Smooth muscle cell of the brain vasculature (primary cell): Measurements from ENCODE around the gene UBE2E2.

Source experiments
- DNase-seq: peaks from one replicate; pipeline ENCODE4 v3.0.0-alpha.2; 2012; ENCODE audit warnings: low read depth, low spot score

Gene UBE2E2

DNA sequence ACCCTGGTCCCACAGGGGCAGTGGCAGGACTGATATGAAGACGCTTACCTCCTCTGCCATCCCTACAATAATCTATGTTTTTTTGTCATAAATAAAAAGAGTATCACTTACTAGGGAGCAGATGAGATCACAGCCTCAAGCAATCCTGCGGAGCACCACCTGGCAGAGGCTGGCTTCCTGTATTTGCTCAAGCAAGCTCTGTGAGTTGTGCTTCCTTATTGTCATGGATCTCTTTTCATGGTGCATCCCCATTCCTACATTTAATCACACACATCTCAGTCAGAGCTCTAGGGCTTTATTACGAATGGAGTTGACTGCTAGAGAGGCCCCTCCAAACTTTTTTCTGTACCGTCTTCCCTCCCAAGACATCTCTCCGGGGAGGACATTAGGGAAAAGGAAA is 186.0 kb downstream of the UBE2E2 start:
- no peak for DNase-seq

DNA sequence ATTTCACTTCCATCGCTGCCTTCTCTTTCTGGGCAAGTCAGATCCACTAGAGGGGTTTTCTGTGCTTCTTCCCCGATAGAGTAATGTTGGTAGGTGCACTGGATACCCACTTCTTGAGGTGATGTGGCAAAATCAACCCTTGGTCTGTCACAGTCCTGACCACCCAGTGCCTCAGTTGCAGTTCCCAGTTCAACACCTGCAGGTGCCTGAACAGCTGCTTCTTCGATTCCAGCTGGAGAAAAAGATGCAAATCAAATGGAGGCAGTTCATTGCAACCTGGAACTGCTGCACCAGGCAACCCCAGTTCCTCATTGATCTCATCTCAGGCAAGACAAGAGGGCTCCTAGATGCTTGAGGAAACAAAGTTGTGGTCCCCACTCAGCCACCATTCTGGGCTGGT is 186.6 kb downstream of the UBE2E2 start:
- no peak for DNase-seq

DNA sequence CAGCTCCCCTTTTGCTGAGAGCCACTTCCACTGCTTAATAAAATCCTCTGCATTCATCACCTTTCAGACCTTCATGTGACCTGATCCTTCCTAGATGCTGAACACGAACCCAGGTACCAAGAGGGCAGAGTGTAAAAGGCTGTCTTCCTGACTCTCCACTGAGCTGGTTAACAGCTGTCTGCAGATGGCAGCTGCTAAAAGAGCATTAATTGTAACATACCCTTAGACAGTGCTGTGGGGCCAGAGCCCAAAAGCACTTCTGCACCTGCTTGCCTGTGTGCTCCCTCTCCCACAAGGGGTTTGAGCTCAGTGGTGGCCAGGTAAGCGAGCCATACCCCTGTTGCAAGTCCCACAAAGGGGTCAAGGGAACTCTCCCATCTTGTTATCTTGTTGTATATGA is 187.3 kb downstream of the UBE2E2 start:
- no peak for DNase-seq

DNA sequence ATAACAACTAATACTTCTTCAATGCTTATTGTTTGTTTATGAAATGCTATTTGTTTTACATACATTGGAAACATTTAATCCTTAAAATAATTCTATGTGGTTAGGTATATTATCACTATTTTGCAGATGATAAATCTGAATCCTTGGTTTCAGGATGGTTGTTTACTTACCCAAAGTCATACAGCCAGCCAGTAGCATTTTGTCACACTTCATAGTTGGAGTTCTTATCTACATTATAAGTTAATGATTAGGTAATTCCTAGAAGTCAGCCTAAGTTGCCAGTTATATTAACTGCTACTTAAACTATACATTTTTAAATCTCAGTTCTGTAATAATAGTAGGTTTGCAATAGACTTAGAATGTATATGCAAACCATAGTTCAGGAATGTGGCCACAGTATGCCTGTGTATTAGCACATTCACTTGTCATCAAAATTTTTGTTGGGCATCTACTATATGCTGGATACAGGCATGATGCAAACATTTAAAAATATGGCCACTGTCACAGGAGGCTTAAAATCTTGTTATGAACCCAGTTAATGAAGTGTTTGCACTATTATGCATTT is 187.9 kb downstream of the UBE2E2 start:
- DNase-seq, result no peak

DNA sequence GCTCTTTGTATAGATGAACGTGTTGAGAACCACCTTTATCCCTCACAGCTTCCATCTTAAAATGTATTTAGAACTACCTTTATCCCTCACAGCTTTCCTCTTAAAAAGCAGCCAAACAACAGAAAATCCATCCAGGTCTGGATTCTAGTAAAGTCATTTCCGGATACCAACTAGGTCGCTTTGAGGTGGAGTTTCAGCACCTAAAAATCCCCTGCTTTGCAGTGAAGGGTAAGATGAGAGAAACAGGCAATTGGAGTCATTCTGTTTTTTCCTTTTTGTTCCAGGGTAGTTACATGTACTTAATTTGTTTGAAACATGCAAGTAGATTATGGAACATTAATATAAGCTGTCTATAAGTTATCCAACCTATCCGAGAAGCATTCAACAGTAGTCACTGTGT is 192.0 kb downstream of the UBE2E2 start:
- no peak for DNase-seq

DNA sequence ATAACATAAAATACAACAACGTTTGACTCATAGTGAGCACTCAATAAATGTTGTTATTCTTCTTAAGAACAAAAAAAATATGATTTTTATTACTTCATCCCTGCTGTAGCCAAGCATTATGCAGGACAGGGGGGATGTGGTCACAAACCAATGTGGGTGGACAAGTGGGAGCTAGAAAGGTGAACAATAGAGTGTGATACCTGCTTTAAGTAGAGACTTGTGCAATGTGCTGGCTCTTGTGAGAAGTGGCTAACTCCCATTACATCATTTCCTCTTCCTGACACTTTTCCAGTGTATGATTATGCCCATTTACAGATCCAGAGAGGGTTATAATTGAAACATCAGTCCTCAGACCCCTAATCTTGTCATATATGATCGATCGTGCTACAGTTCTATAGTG is 193.6 kb downstream of the UBE2E2 start:
- DNase-seq, result no peak

DNA sequence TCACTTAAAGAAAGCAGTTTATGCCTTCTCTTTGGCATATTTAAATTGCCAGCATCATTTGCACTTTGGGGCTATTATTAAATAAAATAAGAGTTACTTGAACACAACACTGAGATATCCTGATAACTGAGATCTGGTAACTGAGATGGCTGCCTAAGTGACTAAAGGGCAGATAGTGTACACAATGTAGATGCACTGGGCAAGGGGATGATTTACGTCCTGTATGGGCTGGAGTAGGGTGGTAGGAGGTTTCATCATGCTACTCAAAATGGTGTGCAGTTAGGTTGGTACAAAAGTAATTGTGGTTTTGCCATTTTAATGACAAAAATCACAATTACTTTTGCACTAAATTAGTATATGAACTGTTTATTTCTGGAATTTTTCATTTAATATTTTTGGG is 196.1 kb downstream of the UBE2E2 start:
- no peak for DNase-seq

DNA sequence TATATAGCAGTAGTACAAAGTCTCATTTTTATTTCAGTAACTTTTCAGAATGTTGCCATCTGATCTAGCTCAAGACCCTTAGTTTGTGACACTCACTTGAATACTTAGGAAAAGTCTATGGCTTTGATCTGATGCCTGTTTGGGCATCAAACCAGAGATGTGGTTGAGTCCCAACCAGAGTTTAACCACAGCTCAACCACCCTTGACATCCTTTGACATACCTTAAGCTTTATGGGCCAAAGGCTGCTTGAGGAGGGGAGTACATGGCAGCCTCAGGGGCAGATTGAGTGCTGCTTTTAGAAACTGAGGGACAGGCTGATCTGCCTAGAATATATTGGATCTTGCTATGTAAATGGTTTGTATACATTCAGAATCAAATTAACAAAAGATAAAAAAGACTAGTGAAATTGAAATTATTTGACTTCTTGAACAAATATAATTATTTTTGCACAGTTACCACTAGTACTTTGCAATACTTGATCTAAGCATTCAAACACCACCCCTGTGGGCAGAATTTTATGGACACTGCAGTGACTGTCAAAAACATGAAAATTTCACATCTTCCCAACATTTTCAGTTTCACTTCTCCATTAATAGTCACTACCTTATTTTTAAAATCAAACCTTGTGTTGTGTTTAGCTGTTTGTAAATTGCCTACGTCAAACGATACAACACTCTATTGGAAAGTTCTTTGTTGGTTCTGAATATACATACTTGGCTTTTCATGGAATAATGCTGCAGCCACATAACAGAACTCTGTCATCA is 199.8 kb downstream of the UBE2E2 start:
- no peak for DNase-seq

DNA sequence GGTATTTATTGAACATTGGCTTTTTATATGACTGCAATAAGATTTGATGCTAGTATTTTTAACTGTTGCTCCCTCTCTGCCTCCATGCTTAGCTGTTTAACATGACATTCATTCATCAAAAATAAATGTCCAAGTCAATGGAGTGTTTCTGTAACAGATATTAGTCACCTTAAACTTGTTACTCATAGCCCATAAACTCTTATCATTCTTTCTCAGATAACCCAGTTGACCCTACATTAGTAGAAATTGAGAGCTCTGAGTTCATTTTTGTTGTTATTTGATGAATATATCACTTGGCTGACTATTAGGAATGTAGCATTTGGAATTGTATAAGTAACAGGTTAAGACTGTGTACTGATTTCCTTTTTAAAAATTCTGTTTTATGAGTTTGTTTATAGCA is 201.1 kb downstream of the UBE2E2 start:
- no peak for DNase-seq

DNA sequence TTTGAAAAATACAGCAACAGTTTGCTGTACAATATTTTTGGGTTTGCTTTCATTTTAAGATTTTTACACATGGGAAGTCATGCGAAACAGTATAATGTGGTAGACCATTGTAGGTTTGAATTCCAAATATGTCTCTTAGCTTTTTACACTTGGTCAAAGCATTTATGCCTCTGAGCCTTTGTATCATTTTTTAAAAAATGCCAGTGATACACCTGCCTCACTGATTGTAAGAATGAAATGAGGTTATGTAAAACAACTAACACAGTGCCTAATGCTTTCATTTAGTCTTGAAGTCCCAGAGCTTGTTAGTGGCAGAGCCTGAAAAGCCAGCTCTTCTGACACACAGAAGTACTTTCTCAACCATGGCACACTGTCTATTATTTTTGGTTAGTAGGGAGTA is 202.0 kb downstream of the UBE2E2 start:
- no peak for DNase-seq

DNA sequence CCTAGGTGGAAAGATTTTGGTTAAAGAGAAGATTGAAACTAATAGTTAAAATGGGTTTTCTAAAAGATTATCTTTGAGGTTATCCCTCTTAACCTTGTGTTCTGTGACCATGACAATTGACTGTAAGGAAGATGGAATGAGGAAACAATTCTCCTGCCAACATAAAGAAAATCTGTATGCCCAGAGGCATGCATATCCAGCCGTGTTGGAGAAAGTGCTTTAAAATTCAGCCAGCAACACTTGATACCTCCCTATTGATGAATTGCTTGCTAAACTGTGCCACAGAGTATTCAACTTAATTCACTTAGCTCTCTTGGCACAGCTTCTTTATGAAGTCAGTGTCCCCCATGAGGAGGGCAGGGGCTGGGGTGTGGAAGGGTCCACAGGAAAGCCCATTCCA is 203.5 kb downstream of the UBE2E2 start:
- no peak for DNase-seq

DNA sequence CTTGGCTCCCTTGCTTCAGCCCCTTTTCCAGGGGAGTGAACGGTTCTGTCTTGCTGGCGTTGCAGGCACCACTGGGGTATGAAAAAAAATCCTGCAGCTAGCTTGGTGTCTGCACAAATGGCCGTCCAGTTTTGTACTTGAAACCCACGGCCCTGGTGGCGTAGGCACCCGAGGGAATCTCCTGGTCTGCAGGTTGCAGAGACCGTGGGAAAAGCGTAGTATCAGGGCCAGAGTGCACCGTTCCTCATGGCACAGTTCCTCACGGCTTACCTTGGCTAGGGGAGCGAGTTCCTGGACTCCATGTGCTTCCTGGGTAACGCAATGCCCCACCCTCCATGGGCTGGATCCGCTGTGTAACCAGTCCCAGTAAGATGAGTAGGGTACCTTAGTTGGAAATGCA is 214.9 kb downstream of the UBE2E2 start:
- no peak for DNase-seq

DNA sequence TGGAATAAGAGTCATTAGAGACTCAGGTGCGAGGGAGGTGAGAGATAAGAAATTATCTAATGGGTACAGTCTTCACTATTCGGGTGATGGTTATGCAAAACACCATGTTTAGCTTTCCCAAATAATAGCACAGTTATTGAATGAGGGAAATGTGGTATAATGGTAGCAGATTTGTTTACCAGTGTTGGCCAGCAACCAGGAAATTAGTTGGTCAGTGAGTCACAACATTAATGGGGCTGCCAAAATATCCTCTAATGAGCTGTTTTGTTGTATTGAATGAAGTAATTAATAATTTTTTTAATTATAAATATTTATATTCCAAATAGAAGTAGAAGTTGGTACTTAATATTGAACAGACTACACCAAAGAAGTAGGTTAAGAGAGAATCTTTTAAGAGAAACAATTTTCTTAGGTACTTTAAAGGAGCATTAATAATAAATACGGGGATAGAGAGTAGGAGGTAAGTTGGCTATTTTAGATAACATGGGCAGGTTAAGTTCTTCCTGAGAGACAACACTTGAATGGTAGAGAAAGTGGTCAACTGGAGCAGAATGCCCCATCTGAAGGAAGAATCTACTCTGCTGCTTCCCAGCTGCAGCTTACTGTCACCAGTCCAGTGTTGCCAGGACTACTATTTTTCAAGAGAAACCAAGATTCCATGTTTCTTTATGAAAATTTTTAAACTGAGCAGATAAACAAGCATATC is 218.8 kb downstream of the UBE2E2 start:
- DNase-seq, result no peak

DNA sequence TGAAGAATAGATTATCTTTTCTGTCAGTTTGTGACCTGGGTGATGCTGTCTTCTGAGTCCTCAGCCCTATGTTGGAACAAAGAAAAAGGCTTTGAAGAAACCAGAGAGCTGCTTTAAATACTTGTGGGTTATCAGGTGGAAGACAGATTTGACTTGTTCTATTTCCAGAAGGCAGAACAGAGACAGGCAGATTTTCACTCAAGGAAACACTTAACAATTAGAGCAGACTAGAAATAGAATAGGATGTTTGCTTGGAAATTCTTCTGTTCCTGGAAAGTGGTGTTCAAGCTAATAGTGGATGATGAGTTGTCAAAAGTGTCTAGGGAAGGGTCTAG is 219.4 kb downstream of the UBE2E2 start:
- no peak for DNase-seq

DNA sequence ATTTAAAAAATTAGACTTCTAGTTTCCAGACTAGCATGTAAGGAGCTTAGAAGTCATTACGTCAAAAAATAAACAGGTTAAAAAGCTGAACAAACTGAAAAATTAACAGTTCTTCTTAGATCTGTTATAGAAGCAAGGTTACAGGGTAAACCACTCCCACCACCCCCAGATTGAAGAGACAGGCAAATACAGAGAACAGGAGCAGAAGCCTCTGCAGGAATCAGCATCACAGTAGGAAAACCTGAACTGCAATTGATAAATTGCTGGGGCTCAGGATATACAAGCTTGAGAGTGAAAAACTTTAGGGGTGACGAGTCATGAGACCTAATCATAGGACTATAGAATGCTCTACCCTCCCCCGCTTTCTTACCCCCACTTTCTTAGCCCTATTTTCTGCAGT is 222.3 kb downstream of the UBE2E2 start:
- no peak for DNase-seq

DNA sequence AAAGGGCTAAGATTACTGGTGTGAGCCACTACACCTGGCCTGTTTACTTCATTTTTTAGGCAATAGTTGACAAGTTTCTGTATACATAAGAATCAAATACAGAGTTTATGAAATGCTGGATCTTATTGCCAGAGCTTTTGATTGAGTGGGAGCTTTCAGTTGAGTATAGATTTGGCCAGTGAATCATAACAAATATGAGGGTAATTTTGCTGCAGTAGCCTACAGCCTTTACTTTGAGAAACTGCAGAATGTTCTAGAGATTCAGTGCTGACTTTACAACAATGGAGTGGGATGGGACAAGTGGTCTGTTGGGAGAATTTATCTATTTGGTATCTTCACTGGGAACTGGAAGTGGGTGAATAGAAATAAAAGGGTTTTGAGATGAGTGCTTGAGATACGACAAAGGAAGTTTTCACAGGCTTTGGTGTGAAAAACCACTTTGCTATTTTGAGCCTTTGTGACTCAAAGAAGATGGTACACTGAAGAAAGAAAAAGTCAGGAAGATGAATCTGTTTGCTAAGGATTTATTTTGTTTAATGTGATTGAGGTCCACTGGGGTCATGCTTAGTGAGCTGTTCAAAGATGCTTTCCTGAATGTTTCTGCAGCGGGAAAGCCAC is 227.8 kb downstream of the UBE2E2 start:
- DNase-seq, result no peak

DNA sequence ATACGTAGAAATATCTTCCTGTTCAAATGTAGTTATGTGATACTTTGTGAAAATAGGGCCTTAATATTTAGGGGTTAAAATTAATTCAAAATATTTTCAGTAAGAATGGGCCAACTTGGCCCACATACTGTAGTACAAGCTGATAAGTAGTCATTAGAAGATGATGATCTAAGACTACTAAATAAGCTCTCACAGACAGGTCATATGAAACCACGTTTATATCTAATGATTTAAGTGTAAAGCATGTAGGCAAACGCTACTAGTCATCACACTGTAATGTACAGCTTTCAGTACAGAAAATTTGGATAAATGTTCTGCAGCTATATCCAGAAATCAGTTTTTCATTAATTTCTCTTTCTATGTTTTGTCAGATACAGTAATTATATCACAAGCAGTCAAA is 228.6 kb downstream of the UBE2E2 start:
- no peak for DNase-seq

DNA sequence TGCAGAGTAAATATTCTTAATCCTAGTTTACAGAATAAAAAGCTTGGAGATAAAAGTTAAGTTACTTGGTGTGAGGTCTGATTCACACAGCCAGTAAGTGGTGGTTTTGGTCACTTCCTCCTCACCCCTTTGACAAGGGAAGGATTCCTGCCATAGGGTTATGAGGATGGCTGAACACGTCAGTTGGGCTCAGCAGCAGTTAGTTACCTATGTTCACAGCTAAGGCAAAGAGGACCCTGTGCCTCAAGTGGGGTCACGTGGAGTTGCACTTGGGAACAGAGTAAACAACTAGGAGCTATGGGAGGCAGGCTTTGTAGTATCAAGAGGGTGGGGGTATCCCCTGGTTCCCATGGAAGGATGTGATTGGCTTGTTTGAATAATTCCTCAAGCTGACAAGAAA is 232.2 kb downstream of the UBE2E2 start:
- no peak for DNase-seq

DNA sequence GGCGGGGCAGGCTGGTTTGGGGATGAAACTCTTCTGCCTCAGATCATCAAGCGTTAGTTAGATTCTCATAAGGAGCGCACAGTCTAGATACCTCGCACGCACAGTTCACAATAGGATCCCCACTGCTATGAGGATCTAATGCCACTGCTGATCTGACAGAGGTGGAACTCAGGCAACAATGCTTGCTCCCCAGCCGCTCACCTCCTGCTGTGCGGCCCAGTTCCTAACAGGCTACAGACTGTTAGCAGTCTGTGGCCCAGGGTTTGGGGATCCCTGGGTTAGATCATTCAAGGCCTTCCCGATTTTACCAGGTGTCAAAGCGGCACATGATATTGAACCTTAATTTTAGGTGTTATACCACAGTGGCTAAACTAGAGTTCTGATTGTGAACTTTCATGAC is 232.8 kb downstream of the UBE2E2 start:
- no peak for DNase-seq

DNA sequence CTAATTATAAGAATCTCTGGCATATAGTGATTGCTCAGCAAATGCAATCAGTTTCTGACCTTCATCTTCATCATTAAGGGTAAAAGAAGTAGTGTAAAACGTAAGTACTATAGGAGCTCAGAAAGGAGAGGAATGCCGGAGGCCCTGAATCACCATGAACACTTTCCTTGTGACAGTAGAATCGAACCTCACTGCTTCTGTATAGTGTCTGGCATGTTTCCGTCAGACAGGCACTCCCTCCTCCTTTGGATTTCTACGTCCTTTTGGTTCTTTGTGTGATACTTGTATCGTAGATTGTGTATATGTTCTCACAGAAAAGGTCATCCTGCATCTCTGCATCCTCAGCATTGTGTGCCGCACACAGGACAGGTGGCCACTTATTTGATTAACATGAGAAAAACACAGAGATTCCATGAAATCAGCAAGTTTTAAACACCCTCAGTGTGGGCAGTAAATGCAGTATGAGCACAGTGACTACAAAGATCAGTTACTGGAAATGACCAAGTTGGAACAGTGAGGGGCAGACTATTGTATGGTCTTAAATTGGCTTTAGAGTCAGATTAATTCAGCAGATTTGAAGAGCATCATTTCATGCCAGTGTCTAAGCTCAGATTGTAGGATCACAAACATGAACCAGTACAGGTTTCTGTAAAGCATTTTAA is 234.5 kb downstream of the UBE2E2 start:
- no peak for DNase-seq

DNA sequence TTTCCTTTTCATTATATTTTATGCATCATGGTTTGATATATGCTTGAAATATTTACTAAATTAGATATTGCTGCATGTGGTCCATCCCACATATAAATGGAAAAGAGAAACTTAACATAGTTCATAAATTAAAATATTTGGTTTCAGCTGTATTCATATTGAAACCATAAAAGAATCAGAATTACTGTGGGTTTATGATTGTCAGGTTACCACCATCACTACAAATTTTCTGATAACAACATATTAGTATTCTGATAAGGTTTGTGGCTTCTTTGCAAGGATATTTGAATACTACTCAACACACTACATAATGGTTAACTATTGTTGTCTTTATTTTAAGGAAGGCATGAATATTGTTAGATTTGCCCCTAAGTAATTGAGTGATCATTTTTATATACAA is 235.5 kb downstream of the UBE2E2 start:
- no peak for DNase-seq

DNA sequence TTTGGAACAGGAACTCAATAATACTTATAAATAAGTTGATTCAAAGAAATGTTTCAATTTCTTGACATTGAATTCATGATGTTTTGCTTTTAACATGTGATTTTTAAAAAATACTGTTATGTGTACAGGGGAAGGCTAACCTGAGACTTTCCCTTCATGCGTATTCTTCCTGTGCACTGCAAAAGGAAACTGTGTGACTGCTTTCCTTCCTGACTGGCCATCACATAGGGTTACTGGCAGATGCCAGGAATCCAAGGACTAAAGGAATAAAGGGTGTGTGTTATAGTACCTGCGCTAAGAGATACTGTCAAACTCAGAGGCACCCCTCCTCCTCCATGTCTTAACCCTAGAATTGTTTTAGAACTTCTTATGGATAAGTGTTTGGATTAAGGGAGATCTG is 236.0 kb downstream of the UBE2E2 start:
- no peak for DNase-seq
